ENCODE measurements around the gene AHSA1.

The AHSA1 gene

GRCh38 chr14:77516126-77516525, 58.2 kb downstream of the AHSA1 start:
- no peak overlapping the region for H3K9ac ChIP-seq (ENCODE audit: low read length)
- DNase-seq (ENCODE audit: low read depth): peak; percentile 33
- H3K4me1 ChIP-seq (ENCODE audit: control insufficient read depth, insufficient read depth, low read length): no peaks in the 10 kb centered on the region
- H3K27me3 ChIP-seq (replicated peaks; ENCODE audit: control insufficient read depth, insufficient read depth, low read length): no peaks in the 10 kb centered on the region
- no peaks in the 10 kb centered on the region for H3K9me3 ChIP-seq (ENCODE audit: control insufficient read depth, low read length)
- peaks cover 37% of the 10 kb centered on the region for H3K36me3 ChIP-seq (ENCODE audit: control insufficient read depth, insufficient read depth, low read length, severe bottlenecking)
- no peak overlapping the region for H3K4me3 ChIP-seq (ENCODE audit: low read length)

All from adipocyte (in vitro differentiated cells).